OCI-LY3 (cell line): ENCODE measurements around the gene VAV3.

Source experiments
- H2AFZ ChIP-seq: fragments of 200-600, 300-600 bp; shearing (Covaris generic); 2 replicates; pipeline ENCODE4 v1.6.0; 2014; ENCODE audit warnings: antibody characterized with exemption, low read depth, low read length
- H3K27ac ChIP-seq: fragments of 200-600, 300-600 bp; sonication (generic); 2 replicates; pipeline ENCODE4 v1.5.1; 2014; ENCODE audit warnings: mild to moderate bottlenecking, low read length, moderate library complexity, mixed read lengths
- H3K27me3 ChIP-seq: fragments of 200-600, 300-600 bp; sonication (generic); 2 replicates; pipeline ENCODE4 v1.6.1; 2014; ENCODE audit warnings: low read depth, low read length, mixed read lengths
- H3K36me3 ChIP-seq: fragments of 200-600, 300-600 bp; sonication (generic); replicated peaks from 2 replicates; pipeline ENCODE3; 2014; ENCODE audit warnings: low read depth, low read length, mixed read lengths
- H3K4me1 ChIP-seq: fragments of 300-600, 200-600 bp; sonication (generic); 2 replicates; pipeline ENCODE4 v1.6.1; 2014; ENCODE audit warnings: low read length, mixed read lengths
- H3K4me2 ChIP-seq: fragments of 200-600, 300-600 bp; sonication (generic); 2 replicates; pipeline ENCODE4 v1.6.1; 2014; ENCODE audit warnings: low read length, mixed read lengths
- H3K4me3 ChIP-seq: fragments of 300-600, 200-600 bp; sonication (generic); 2 replicates; pipeline ENCODE4 v1.5.1; 2014; ENCODE audit warnings: antibody characterized with exemption, mild to moderate bottlenecking, low read length, moderate library complexity
- H3K79me2 ChIP-seq: fragments of 300-600, 200-600 bp; shearing (Covaris generic); 2 replicates; pipeline ENCODE4 v1.6.1; 2014; ENCODE audit warnings: mild to moderate bottlenecking, low read length, mixed read lengths
- H3K9ac ChIP-seq: fragments of 300-600, 200-600 bp; shearing (Covaris generic); 2 replicates; pipeline ENCODE4 v1.6.0; 2014; ENCODE audit warnings: mild to moderate bottlenecking, low read length, moderate library complexity
- H3K9me3 ChIP-seq: fragments of 200-600, 300-600 bp; shearing (Covaris generic); 2 replicates; pipeline ENCODE4 v1.6.1; 2014; ENCODE audit warnings: low read length, mixed read lengths; ENCODE audit not compliant: insufficient read depth
- H4K20me1 ChIP-seq: fragments of 200-600, 300-600 bp; sonication (generic); 2 replicates; pipeline ENCODE4 v1.6.1; 2016; ENCODE audit warnings: low read length, mixed read lengths; ENCODE audit not compliant: insufficient read depth
- EZH2phosphoT487 ChIP-seq: fragments of 200-600 bp; shearing (Covaris generic); IDR thresholded peaks from 2 replicates; pipeline ENCODE4 v1.6.1; 2018; ENCODE audit warnings: antibody characterized with exemption, mixed run types, low read depth
- TF ChIP-seq, protein P1 (sequence below): fragments of 200-600, 300-600 bp; sonication (generic); IDR thresholded peaks from 2 replicates; pipeline ENCODE4 v1.5.1; 2014; ENCODE audit warnings: antibody characterized with exemption, low read length, low read depth

Gene VAV3

DNA sequence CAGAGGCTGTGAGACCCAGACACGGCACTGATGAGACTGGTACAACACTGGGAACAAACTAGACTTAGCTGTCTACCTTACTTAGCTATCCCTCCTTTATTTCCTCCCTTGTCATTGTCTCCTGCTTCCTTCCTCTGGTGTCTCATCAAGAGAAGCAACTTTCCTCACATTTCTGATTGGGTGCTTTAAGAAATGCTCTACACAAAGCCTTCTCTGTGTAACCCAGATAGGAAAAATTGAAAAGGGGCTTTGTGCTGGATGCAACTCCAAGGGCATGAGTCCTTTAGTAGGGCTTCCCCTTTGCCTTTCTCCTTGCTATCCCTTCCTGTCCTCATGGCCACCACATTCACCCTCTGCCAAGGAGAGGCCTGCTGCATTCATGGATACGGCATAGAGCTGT lies 274.5 kb downstream of the VAV3 start:
- Histone ChIP-seq H4K20me1 (no peaks in the 10 kb centered on the region), H3K9me3 (no peaks in the 10 kb centered on the region), H3K9ac (no peak overlapping the region), H2AFZ (no peak overlapping the region), H3K36me3 (no peaks in the 10 kb centered on the region), H3K4me3 (no peak overlapping the region), H3K4me2 (no peak overlapping the region), H3K4me1 (no peaks in the 10 kb centered on the region), H3K79me2 (no peaks in the 10 kb centered on the region), H3K27me3 (no peaks in the 10 kb centered on the region), H3K27ac (no peak overlapping the region)
- TF ChIP-seq, protein P1, sequence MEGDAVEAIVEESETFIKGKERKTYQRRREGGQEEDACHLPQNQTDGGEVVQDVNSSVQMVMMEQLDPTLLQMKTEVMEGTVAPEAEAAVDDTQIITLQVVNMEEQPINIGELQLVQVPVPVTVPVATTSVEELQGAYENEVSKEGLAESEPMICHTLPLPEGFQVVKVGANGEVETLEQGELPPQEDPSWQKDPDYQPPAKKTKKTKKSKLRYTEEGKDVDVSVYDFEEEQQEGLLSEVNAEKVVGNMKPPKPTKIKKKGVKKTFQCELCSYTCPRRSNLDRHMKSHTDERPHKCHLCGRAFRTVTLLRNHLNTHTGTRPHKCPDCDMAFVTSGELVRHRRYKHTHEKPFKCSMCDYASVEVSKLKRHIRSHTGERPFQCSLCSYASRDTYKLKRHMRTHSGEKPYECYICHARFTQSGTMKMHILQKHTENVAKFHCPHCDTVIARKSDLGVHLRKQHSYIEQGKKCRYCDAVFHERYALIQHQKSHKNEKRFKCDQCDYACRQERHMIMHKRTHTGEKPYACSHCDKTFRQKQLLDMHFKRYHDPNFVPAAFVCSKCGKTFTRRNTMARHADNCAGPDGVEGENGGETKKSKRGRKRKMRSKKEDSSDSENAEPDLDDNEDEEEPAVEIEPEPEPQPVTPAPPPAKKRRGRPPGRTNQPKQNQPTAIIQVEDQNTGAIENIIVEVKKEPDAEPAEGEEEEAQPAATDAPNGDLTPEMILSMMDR: no peak
- no peak for TF ChIP-seq EZH2phosphoT487

DNA sequence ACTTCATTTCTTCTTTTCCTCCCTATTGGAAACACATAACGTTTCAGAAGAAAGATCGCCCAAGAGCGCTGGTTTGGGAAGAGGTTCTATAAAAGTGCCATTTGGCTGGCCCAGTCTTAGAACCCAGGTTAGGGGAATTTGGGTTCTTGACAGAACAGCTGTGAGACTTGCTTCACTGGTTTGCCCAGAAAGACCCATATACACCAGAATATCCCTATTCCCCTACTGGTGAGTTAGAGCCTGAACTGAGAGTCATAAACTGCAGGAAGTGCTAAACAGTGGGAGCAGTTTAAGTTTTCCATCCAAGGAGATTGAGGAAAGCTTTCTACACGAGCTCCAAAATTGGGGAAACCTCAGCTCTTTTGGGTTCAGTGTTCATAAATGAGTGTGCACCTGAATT lies 275.2 kb downstream of the VAV3 start:
- no peak overlapping the region for H3K4me2 ChIP-seq
- TF ChIP-seq, protein P1: no peak
- TF ChIP-seq EZH2phosphoT487: no peak

DNA sequence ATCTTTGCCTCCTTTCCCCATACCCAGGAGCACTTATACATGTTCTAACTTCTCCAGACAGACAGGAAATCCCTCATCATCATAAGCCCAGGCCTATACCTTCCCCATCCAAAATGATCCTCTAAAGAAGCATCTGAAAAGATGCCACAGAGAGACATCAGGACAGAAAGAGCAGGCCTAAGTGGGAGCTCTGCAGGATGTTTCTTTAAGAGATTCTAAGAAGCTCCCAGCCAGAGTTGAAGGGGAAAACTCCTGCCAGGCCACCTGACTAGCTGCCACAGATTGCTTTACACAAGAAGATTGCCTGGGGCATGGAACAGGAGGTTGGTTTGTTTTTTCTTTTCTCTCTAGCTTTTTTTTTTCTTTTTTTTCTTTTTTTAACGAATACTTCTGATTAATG lies 275.8 kb downstream of the VAV3 start:
- no peaks in the 10 kb centered on the region for H3K36me3 ChIP-seq
- no peaks in the 10 kb centered on the region for H3K9me3 ChIP-seq
- no peak overlapping the region for H3K9ac ChIP-seq
- no peaks in the 10 kb centered on the region for H4K20me1 ChIP-seq
- H3K4me1 ChIP-seq: no peaks in the 10 kb centered on the region
- H3K79me2 ChIP-seq: no peaks in the 10 kb centered on the region
- no peaks in the 10 kb centered on the region for H3K27me3 ChIP-seq
- H2AFZ ChIP-seq: no peak overlapping the region
- no peak overlapping the region for H3K27ac ChIP-seq
- no peak overlapping the region for H3K4me3 ChIP-seq
- no peak overlapping the region for H3K4me2 ChIP-seq
- TF ChIP-seq EZH2phosphoT487: no peak
- TF ChIP-seq, protein P1: no peak

More for the DNA sequence above, 275.2 kb downstream of the VAV3 start:
- no peak overlapping the region for H2AFZ ChIP-seq
- H3K4me1 ChIP-seq: no peaks in the 10 kb centered on the region
- H3K79me2 ChIP-seq: no peaks in the 10 kb centered on the region
- H3K27ac ChIP-seq: no peak overlapping the region
- H3K27me3 ChIP-seq: no peaks in the 10 kb centered on the region
- no peaks in the 10 kb centered on the region for H4K20me1 ChIP-seq
- H3K9ac ChIP-seq: no peak overlapping the region
- no peaks in the 10 kb centered on the region for H3K36me3 ChIP-seq
- H3K4me3 ChIP-seq: no peak overlapping the region
- H3K9me3 ChIP-seq: no peaks in the 10 kb centered on the region

DNA sequence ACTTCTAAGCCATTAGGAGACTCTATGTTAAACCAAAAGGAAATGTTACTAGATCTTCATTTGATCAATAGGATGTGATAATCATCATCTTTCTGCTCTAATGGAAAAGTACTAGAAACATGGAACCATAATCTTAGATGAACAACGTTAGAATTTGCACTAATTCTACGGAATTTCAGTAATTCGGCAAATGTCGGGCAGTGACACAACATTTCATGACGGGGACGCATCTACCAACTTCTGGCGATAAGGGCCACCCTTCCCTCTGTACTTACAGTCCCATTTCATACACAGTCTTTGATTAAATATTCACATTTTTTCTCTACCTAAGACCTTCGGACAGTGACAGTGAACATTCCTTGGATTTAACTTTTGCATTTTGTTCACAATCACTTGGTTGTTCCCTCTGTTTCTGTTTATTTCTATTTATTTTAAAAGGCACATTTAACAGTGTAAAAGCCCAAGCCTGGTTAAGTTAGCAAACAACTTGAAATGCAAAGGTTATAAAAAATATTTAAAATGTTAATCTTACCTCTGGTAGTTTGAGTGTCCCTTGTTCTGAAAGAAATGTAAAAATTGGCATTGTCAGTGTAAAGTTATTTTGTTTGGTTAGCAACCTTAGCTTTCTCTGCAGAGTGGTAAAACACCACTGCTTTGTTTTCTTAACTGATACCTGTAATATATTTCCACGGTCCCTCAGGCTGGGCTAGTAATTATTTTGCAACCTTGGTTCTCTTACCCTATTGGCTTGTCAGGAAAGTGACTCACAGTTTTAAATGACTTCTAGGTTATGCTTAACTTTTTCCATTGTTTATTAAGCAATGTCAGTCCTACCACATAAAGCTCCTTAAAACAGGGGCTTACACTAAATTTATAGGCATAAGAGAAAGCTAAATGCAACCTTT lies 276.9 kb downstream of the VAV3 start:
- Histone ChIP-seq H3K4me2 (no peak overlapping the region), H2AFZ (no peak overlapping the region), H3K79me2 (no peaks in the 10 kb centered on the region), H3K36me3 (no peaks in the 10 kb centered on the region), H3K9ac (no peak overlapping the region), H3K4me1 (no peaks in the 10 kb centered on the region), H3K9me3 (no peaks in the 10 kb centered on the region), H3K27me3 (no peaks in the 10 kb centered on the region), H3K4me3 (no peak overlapping the region), H3K27ac (no peak overlapping the region), H4K20me1 (no peaks in the 10 kb centered on the region)
- TF ChIP-seq EZH2phosphoT487: no peak
- TF ChIP-seq, protein P1: no peak
